Esophagus (tissue), 2 donors: ENCODE data around the gene CANX. TPM values are rescaled to one million over a fixed set of nuclear protein-coding genes. Genes with fewer than 3 reads are reported as not detected.

Source experiments
- H3K27ac ChIP-seq, 2 donors: one replicate each; pipeline ENCODE4 v1.5.1; 2013; ENCODE audit warnings: low read depth in 2 of 2, mild to moderate bottlenecking in 2 of 2, inconsistent platforms in 1 of 2, low read length in 1 of 2, moderate library complexity in 1 of 2
- H3K27me3 ChIP-seq, 2 donors: one replicate each; pipeline ENCODE4 v1.6.1; 2013; ENCODE audit warnings: low read length in 2 of 2, control low read depth in 1 of 2, mild to moderate bottlenecking in 1 of 2; ENCODE audit not compliant: insufficient read depth in 2 of 2, control insufficient read depth in 1 of 2
- H3K36me3 ChIP-seq, 2 donors: one replicate each; pipeline ENCODE4 v1.6.1; 2013; ENCODE audit warnings: low read length in 1 of 2; ENCODE audit not compliant: control insufficient read depth in 2 of 2, insufficient read depth in 2 of 2
- H3K4me1 ChIP-seq, 2 donors: one replicate each; pipeline ENCODE4 v1.6.1; 2013; ENCODE audit warnings: low read length in 1 of 2; ENCODE audit not compliant: control insufficient read depth in 2 of 2, insufficient read depth in 2 of 2
- H3K4me3 ChIP-seq, 2 donors: one replicate each; pipeline ENCODE4 v1.5.1; 2013; ENCODE audit warnings: low read length in 2 of 2, mild to moderate bottlenecking in 2 of 2, low read depth in 1 of 2, moderate library complexity in 1 of 2
- H3K9me3 ChIP-seq, 2 donors: one replicate each; pipeline ENCODE4 v1.6.1; 2013; ENCODE audit warnings: mild to moderate bottlenecking in 2 of 2, low read depth in 1 of 2, low read length in 1 of 2, moderate library complexity in 1 of 2; ENCODE audit not compliant: control insufficient read depth in 2 of 2, insufficient read depth in 1 of 2
- WGBS, 2 donors: extraction: QIAGEN DNeasy Blood & Tissue Kit; methylation state at CpG; one replicate each; pipeline ENCODE4 v1.1.7; 2013; 5-methylcytosine and 5-hydroxymethylcytosine counted together
- polyA plus RNA-seq, 2 donors: library from polyadenylated mRNA; stranded (reverse); fragments of 200-250 nt; gene quantifications; one replicate each; pipeline ENCODE4 v1.2.3, GENCODE V29; 2013
- donor health status: healthy with polysubstance abuse.
- donor health status: Bipolar disorder and iron deficiency.

Gene CANX
- polyA plus RNA-seq, 2 donors, result 68.4 to 87.5 TPM

DNA sequence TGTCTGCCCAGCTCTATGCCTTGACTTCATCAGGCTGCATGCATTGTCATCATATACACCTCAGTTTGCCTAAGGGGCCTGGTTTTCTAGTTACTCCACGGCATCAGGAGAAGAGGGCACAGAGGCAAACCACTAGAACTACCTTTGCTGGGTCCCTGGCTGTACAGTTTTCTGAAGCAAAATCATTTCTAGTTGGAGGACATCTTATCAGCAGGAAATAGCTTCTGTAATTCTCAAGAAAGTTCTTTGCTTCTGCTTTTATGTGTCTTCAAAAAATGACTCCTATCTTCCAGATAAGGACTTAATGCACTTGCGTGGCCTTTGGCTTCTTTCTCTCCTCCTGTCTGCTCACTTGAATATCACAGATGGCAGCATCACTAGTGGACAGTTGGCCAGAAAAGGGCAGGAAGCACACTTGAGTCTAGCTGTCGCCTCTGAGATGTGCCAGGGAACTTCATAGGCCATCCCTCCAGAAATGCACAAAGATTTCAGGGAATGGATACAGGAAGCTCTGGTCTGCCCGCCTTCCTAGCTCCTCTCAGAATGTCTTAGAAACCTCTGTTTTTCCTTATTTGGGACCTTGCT is 72.6 kb downstream of the CANX start:
- no peaks in the 10 kb centered on the region for H3K27me3 ChIP-seq
- WGBS, 2 donors, result 89 to 92% methylated on average over 4 of the region's 4 CpGs
- H3K36me3 ChIP-seq, result peaks cover 17 to 59% of the 10 kb centered on the region in 2 donors
- H3K9me3 ChIP-seq, result no peaks in the 10 kb centered on the region
- H3K4me1 ChIP-seq, result no peaks in the 10 kb centered on the region
- H3K27ac ChIP-seq, result no peak overlapping the region
- no peak overlapping the region for H3K4me3 ChIP-seq

DNA sequence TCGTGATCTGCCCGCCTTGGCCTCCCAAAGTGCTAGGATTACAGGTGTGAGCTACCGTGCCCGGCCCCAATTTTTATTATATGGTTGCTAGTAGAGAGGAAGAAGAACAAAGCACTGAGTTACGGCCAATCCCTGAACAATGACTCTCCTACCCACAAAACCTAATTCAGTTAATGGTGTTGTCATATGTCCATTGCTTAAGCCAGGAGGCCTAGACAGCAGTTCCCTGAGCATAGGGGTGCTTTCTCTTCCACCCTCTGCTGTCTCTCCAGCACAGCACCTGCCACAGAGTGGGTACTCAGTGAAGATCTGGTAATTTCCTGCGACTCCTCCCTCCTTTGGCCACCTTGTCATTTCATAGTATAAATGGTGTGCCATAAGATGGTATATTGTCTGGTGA is 73.6 kb downstream of the CANX start:
- Histone ChIP-seq H3K27me3 (no peaks in the 10 kb centered on the region), H3K36me3 (peaks cover 17 to 60% of the 10 kb centered on the region in 2 donors), H3K27ac (no peak overlapping the region), H3K4me1 (no peaks in the 10 kb centered on the region), H3K4me3 (no peak overlapping the region), H3K9me3 (no peaks in the 10 kb centered on the region)
- 94 to 97% methylated on average over 6 of the region's 6 CpGs for WGBS, 2 donors

DNA sequence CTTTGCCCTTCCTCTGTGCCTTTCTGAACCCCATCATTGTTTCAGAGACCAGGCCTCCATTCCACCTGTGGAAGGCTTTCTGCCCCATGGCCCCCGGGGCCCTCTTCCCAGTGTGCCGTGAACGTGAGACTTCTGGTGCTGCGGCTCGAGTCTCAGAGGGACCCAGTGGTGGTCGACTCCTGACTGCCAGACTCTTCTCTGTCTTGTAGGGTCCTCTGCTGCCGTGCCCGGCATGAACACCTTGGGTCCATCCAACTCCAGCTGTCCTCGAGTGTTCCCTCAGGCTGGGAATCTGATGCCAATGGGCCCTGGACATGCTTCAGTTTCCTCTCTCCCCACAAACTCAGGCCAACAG is 74.9 kb downstream of the CANX start:
- peaks cover 20 to 58% of the 10 kb centered on the region in 2 donors for H3K36me3 ChIP-seq
- no peak overlapping the region for H3K4me3 ChIP-seq
- 91 to 96% methylated on average over 7 to 9 of the region's 9 CpGs for whole genome bisulfite sequencing, 2 donors
- H3K4me1 ChIP-seq, result no peaks in the 10 kb centered on the region
- H3K27ac ChIP-seq, result no peak overlapping the region
- H3K9me3 ChIP-seq, result no peaks in the 10 kb centered on the region
- H3K27me3 ChIP-seq, result no peaks in the 10 kb centered on the region

DNA sequence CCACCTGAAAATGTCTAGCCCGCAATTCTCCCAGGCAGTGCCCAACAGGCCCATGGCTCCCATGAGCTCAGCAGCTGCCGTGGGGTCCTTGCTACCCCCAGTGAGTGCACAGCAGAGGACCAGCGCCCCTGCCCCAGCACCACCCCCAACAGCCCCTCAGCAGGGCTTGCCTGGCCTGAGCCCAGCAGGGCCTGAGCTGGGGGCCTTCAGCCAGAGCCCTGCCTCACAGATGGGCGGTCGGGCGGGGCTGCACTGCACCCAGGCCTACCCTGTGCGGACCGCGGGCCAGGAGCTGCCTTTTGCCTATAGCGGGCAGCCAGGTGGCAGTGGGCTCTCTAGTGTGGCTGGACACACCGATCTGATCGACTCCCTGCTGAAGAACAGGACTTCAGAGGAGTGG is 75.7 kb downstream of the CANX start:
- Histone ChIP-seq H3K36me3 (peaks cover 18 to 54% of the 10 kb centered on the region in 2 donors), H3K27me3 (no peaks in the 10 kb centered on the region), H3K4me3 (no peak overlapping the region), H3K27ac (no peak overlapping the region), H3K4me1 (no peaks in the 10 kb centered on the region), H3K9me3 (no peaks in the 10 kb centered on the region)
- WGBS, 2 donors, result 97 to 98% methylated on average over 12 of the region's 12 CpGs

DNA sequence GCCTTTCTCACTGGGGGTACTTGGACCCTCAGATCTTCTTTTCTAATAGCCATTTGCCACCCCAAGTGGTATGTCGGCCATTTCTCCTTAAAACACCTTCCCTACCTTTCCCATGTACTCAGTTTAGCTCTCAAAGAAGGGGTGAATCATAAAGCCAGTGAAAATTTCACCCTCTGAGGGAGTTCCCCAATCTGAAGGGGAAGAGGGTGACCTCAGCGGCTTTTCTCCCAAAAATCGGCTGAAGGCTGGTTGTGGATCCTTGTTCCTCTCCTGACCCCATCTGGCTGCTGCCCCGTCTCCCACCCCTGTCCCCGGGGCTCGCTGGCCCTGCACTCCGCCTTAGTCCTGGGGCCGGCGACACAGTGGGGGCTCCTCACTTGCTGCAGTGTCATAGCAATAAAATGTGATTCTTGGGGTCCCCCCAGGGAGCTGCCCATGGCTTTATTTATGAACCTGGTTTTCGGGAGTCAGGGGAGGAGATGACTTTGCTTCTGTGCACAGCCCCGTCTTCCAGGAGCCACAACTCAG is 77.7 kb downstream of the CANX start:
- peaks cover 20 to 49% of the 10 kb centered on the region in 2 donors for H3K36me3 ChIP-seq
- 90 to 93% methylated on average over 11 of the region's 11 CpGs for WGBS, 2 donors
- H3K9me3 ChIP-seq, result no peaks in the 10 kb centered on the region
- H3K4me3 ChIP-seq, result no peak overlapping the region
- H3K4me1 ChIP-seq, result no peaks in the 10 kb centered on the region
- no peaks in the 10 kb centered on the region for H3K27me3 ChIP-seq
- H3K27ac ChIP-seq, result no peak overlapping the region

DNA sequence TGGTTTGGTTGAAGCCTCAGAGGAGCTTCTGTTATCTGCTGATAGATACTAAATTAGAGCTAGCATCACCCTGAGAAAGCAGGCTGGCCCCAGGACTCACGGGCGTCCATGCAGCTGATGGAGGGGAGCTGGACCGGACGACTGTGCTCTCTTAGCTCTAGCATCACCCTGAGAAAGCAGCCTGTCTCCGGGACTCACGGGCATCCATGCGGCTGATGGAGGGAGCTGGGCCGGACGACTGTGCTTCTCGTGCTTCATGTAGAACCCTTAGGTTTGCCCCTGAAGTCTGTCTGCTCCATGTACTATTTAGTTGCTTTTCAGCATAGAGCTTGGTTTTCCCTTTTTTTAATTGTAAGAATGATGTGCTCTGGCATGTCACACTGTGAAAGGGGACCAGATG is 78.7 kb downstream of the CANX start:
- Histone ChIP-seq H3K9me3 (no peaks in the 10 kb centered on the region), H3K36me3 (peaks cover 18 to 44% of the 10 kb centered on the region in 2 donors), H3K27ac (no peak overlapping the region), H3K4me3 (no peak overlapping the region), H3K27me3 (no peaks in the 10 kb centered on the region), H3K4me1 (no peaks in the 10 kb centered on the region)
- WGBS, 2 donors, result 90 to 91% methylated on average over 10 of the region's 10 CpGs

DNA sequence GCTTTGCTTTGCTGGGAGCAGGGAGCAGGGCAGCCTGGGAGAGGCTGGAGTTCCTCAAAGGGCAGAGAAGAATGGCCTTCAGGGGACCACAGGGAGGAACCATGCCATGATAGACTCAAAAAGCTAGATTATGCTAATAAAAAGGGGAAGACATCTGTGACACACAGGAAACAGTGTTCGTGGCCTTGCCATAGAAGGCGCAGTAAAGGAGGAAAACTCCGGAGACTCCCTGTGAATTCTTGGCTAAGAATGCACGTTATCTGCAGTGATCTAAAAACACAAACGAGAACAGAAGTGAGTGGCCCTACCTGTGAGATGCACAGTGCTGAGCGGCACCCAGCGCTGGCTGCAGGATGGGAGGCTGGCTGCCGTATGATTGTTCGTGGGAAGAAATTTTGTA is 79.1 kb downstream of the CANX start:
- no peaks in the 10 kb centered on the region for H3K4me1 ChIP-seq
- H3K27ac ChIP-seq, result no peak overlapping the region
- H3K27me3 ChIP-seq, result no peaks in the 10 kb centered on the region
- H3K36me3 ChIP-seq, result peaks cover 18 to 41% of the 10 kb centered on the region in 2 donors
- no peaks in the 10 kb centered on the region for H3K9me3 ChIP-seq
- H3K4me3 ChIP-seq, result no peak overlapping the region
- 82 to 86% methylated on average over 9 of the region's 9 CpGs for WGBS, 2 donors

DNA sequence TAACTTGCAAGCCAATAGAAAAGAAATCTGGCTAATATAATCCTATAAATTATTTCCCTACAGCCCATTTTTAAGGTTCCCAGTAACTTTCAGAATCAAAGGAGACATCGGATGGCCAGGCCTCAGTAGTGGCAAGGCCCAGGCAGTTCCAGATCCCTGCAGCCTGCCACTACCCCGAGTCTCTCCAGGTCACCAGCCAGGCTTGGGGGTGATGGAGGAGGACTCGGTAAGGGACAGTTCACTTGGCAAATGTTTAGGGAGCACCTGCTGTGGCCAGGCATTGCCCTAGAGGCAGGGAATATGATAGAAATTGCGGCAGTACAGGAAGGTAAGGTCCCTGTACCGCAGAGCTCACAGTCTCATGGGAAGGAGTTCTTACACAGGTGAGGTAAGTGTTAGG is 79.8 kb downstream of the CANX start:
- no peak overlapping the region for H3K4me3 ChIP-seq
- H3K36me3 ChIP-seq, result peaks cover 12 to 34% of the 10 kb centered on the region in 2 donors
- no peak overlapping the region for H3K27ac ChIP-seq
- no peaks in the 10 kb centered on the region for H3K9me3 ChIP-seq
- WGBS, 2 donors, result 88 to 92% methylated on average over 5 of the region's 5 CpGs
- H3K4me1 ChIP-seq, result no peaks in the 10 kb centered on the region
- no peaks in the 10 kb centered on the region for H3K27me3 ChIP-seq

DNA sequence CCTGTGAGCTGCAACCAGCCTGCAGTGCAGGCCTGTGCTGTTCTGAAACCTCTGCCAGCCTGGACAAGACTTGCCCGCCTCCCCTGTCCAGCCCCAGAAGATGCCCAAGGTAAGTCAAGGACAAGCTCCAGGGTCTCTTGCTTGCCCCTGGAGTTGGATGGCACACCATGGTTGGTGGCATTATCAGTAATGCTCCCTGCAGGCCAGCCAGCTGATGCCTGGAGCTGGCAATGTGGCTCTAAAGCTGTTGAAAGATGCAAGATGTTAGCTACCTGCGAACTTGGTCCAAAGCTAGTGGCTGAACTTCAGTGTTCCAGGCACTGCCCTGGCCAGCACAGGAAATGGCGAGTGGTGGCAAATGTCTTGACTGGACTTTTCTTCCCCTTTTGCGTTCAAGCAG is 81.1 kb downstream of the CANX start:
- WGBS, 2 donors, result 90 to 94% methylated on average over 4 of the region's 4 CpGs

DNA sequence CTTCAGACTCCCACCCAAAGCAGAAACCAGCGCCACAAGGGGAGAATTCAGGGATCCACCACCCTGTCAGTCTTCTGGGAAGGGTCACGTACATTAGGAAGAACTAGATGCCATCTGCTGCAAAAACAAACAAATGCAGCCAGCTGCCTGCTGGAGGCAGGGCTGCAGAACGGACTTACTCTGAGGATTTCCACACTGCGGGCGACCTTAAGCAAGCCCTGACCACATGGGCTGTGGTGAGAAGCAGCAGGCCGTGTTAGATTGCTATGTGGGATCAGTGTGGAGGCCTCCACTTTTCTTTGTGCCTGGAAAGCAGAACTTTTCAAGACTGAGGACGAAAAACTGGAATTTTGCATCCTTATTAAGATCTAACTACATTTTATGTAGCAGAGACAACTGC is 81.6 kb downstream of the CANX start:
- peaks cover 10 to 21% of the 10 kb centered on the region in 2 donors for H3K36me3 ChIP-seq
- H3K4me1 ChIP-seq, result no peaks in the 10 kb centered on the region
- H3K9me3 ChIP-seq, result no peaks in the 10 kb centered on the region
- no peak overlapping the region for H3K4me3 ChIP-seq
- WGBS, 2 donors, result 81 to 88% methylated on average over 7 of the region's 7 CpGs
- H3K27me3 ChIP-seq, result no peaks in the 10 kb centered on the region
- H3K27ac ChIP-seq, result no peak overlapping the region

More for the DNA sequence above, 81.1 kb downstream of the CANX start:
- Histone ChIP-seq H3K27ac (no peak overlapping the region), H3K36me3 (peaks cover 11 to 23% of the 10 kb centered on the region in 2 donors), H3K4me3 (no peak overlapping the region), H3K27me3 (no peaks in the 10 kb centered on the region), H3K9me3 (no peaks in the 10 kb centered on the region), H3K4me1 (no peaks in the 10 kb centered on the region)
